SK-N-MC (cell line): Measurements from ENCODE around the gene LHX3.

Experiments
- EZH2 ChIP-seq: fragments of 200-600 bp; sonication (generic); IDR thresholded peaks from one replicate; pipeline ENCODE4 v1.6.1; 2017; ENCODE audit warnings: antibody characterized with exemption
- FOXP2 ChIP-seq: optimal IDR thresholded peaks from 2 replicates; pipeline ENCODE3; 2011; ENCODE audit warnings: mild to moderate bottlenecking, moderate library complexity; ENCODE audit not compliant: insufficient read depth; ENCODE audit errors: extremely low read length, control extremely low read depth

- TF ChIP-seq EZH2 (no peak), FOXP2 (no peak)
These were observed 14.7 kb downstream of the LHX3 start for GRCh38 chr9:136190237-136190601.
